Esophagus squamous epithelium (tissue), 5 donors: ENCODE results near the gene OR2A2. TPM values are rescaled to one million over a fixed set of nuclear protein-coding genes. Genes with fewer than 3 reads are reported as not detected.

Source experiments
- DNase-seq: peaks from one replicate; lab custom pipeline; 2025; lab: John Stamatoyannopoulos, UW
- H3K27ac ChIP-seq, 4 donors: fragments of 200-600 bp; sonication (generic); one replicate each; pipeline ENCODE4 v1.5.1; 2016 to 2019; ENCODE audit warnings: mild to moderate bottlenecking in 1 of 4
- H3K27me3 ChIP-seq, 4 donors: fragments of 200-600 bp; sonication (generic); 1 replicate in 3 of 4; 2 replicates in 1 of 4; pipeline versions ENCODE4 v1.5.1 to v1.6.0; 2017 to 2021; ENCODE audit warnings: antibody characterized with exemption in 1 of 4
- H3K36me3 ChIP-seq, 3 donors: fragments of 200-600 bp; sonication (generic); one replicate each; pipeline ENCODE4 v1.5.1; 2016 to 2019
- H3K4me1 ChIP-seq, 3 donors: fragments of 200-600 bp; sonication (generic); one replicate each; pipeline ENCODE4 v1.5.1; 2017 to 2019
- H3K4me3 ChIP-seq, 4 donors: fragments of 200-600 bp; sonication (generic); 1 replicate in 3 of 4; 2 replicates in 1 of 4; pipeline ENCODE4 v1.5.1; 2016 to 2019; ENCODE audit warnings: mild to moderate bottlenecking in 2 of 4, moderate library complexity in 1 of 4
- H3K9me3 ChIP-seq, 3 donors: fragments of 200-600 bp; sonication (generic); one replicate each; pipeline ENCODE4 v1.5.1; 2016 to 2019
- CTCF ChIP-seq, 6 experiments: fragments of 450-650 bp in 4 of 6; fragments of 200-600 bp in 2 of 6; sonication (generic) in 2 of 6; IDR thresholded peaks; one replicate each; pipeline ENCODE4 v1.5.1; 2016 to 2019; ENCODE audit warnings: antibody characterized with exemption in 6 of 6, mild to moderate bottlenecking in 4 of 6, moderate library complexity in 4 of 6
- POLR2A ChIP-seq, 4 donors: fragments of 450-650 bp; IDR thresholded peaks; one replicate each; pipeline ENCODE4 v1.6.1; 2017; ENCODE audit warnings: antibody characterized with exemption in 4 of 4, mild to moderate bottlenecking in 4 of 4, moderate library complexity in 3 of 4
- WGBS, 2 donors: methylation state at CpG; one replicate each; pipeline ENCODE4 v1.1.5; 2018; 5-methylcytosine and 5-hydroxymethylcytosine counted together
- intact Hi-C: fragments of 100-400 bp; cut with DNase I; formaldehyde crosslinking; loops from one replicate; pipeline ENCODE4 v1.15.0; 2022
- total RNA-seq, 4 donors: library from RNA; depleted of rRNA; stranded (reverse); fragments of >200 nt; gene quantifications; one replicate each; pipeline ENCODE4 v1.1.0, GENCODE V29; 2016
- donor health status: DM: yes; HTN: yes; CAD: no.

The OR2A2 gene
- total RNA-seq = not detected

- no peak for TF ChIP-seq CTCF (IDR thresholded peaks at IDR 0.05)
- TF ChIP-seq POLR2A (IDR thresholded peaks at IDR 0.05) = no peak
- Histone ChIP-seq H3K9me3 (no peaks in the 10 kb centered on the region), H3K36me3 (no peaks in the 10 kb centered on the region), H3K27ac (no peak within 1 kb of the TSS), H3K4me1 (no peaks in the 10 kb centered on the region), H3K27me3 (no peaks in the 10 kb centered on the region), H3K4me3 (no peak within 1 kb of the TSS)
- intact Hi-C loops = no loop called here
- DNase-seq = no peak
- WGBS, 2 donors = 80 to 92% methylated on average over 2 of the region's 2 CpGs
Measured at GRCh38 chr7:144109283-144109682, at the start of gene OR2A2. Gene OR2A2, plus strand, starts transcription at chr7:144109583. Its CDS starts 0 bp downstream, at chr7:144109583.

DNA sequence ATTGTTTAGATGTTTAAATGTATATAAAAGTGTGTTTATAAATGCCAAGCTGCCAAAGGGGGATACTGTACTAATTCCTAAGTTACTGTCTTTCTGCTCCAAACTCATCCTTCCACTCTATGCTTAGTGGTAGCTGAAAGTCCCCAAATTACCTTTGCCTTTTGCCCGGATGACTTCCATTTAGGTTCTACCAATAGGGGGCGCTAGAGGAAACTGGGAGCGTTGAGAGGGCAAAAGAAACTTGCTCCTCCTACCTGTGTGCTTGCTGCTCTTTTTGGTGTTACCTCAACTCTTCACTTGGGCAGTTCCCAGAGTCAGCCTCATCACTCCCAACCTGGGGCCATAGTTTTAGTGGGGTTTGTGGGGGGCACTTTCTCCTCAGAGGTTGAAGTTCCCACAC, 45.7 kb upstream of the OR2A2 start:
- TF ChIP-seq POLR2A (IDR thresholded peaks at IDR 0.05) (no peak), CTCF (IDR thresholded peaks at IDR 0.05) (peak in 1 of 6 experiments; percentile 6)
- Histone ChIP-seq H3K27ac (no peak overlapping the region), H3K36me3 (no peaks in the 10 kb centered on the region), H3K9me3 (no peaks in the 10 kb centered on the region), H3K4me3 (no peak overlapping the region), H3K27me3 (no peaks in the 10 kb centered on the region), H3K4me1 (no peaks in the 10 kb centered on the region)
- intact Hi-C loops = no loop called here
- no peak for DNase-seq
- 39 to 48% methylated on average over 3 of the region's 3 CpGs for WGBS, 2 donors

GRCh38 chr7:144069511-144069910, 39.9 kb upstream of the OR2A2 start, which contains the start of gene OR2A25:
Gene OR2A25, plus strand, starts transcription at chr7:144069811. Its CDS starts 4,409 bp downstream, at chr7:144074220.
- Histone ChIP-seq H3K27me3 (no peaks in the 10 kb centered on the region), H3K36me3 (no peaks in the 10 kb centered on the region), H3K4me1 (no peaks in the 10 kb centered on the region), H3K9me3 (no peaks in the 10 kb centered on the region), H3K27ac (no peak within 1 kb of the TSS), H3K4me3 (no peak within 1 kb of the TSS)
- WGBS, 2 donors = 41 to 53% methylated on average over 1 of the region's 1 CpG
- intact Hi-C loops = no loop called here
- TF ChIP-seq POLR2A (IDR thresholded peaks at IDR 0.05) (no peak), CTCF (IDR thresholded peaks at IDR 0.05) (no peak)
- no peak for DNase-seq

- 86 to 92% methylated on average over 2 of the region's 2 CpGs for WGBS, 2 donors
Measured at GRCh38 chr7:144069953-144070352, 39.4 kb upstream of the OR2A2 start.

DNA sequence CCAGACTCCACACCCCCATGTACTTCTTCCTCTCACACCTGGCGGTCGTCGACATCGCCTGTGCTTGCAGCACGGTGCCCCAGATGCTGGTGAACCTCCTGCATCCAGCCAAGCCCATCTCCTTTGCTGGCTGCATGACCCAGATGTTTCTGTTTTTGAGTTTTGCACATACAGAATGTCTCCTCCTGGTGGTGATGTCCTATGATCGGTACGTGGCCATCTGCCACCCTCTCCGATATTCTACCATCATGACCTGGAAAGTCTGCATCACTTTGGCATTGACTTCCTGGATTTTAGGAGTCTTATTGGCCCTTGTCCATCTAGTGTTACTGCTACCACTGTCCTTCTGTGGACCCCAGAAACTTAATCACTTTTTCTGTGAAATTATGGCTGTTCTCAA, 35.0 kb upstream of the OR2A2 start:
- TF ChIP-seq CTCF (IDR thresholded peaks at IDR 0.05) = no peak
- no peak for TF ChIP-seq POLR2A (IDR thresholded peaks at IDR 0.05)
- H3K27ac ChIP-seq = no peak overlapping the region
- no peak overlapping the region for H3K4me3 ChIP-seq
- no peaks in the 10 kb centered on the region for H3K9me3 ChIP-seq
- no peaks in the 10 kb centered on the region for H3K4me1 ChIP-seq
- no peaks in the 10 kb centered on the region for H3K27me3 ChIP-seq
- 93 to 94% methylated on average over 6 to 8 of the region's 8 CpGs for WGBS, 2 donors
- H3K36me3 ChIP-seq = no peaks in the 10 kb centered on the region
- no peak for DNase-seq
- intact Hi-C loops = no loop called here

More at GRCh38 chr7:144069953-144070352, 39.4 kb upstream of the OR2A2 start:
- no peaks in the 10 kb centered on the region for H3K27me3 ChIP-seq
- TF ChIP-seq CTCF (IDR thresholded peaks at IDR 0.05) (no peak), POLR2A (IDR thresholded peaks at IDR 0.05) (no peak)
- DNase-seq = no peak
- no peaks in the 10 kb centered on the region for H3K36me3 ChIP-seq
- intact Hi-C loops = no loop called here
- H3K4me3 ChIP-seq = no peak overlapping the region
- H3K4me1 ChIP-seq = no peaks in the 10 kb centered on the region
- no peak overlapping the region for H3K27ac ChIP-seq
- H3K9me3 ChIP-seq = no peaks in the 10 kb centered on the region
